WERI-Rb-1 (cell line): ENCODE measurements around the gene LGI4.
A peak's percentile ranks its signal among the peaks of the same experiment; 100 is the strongest.

Experiments
- DNase-seq: peaks from one replicate; pipeline ENCODE4 v3.0.0-alpha.2; 2020
- H3K27ac ChIP-seq: fragments of 250-450 bp; sonication (Bioruptor Pico); 2 replicates; pipeline ENCODE4 v1.5.1; 2020; ENCODE audit warnings: mild to moderate bottlenecking, moderate library complexity
- H3K27me3 ChIP-seq: fragments of 250-450 bp; sonication (Bioruptor Pico); 2 replicates; pipeline ENCODE4 v1.5.1; 2021; ENCODE audit warnings: mild to moderate bottlenecking, low read depth, moderate library complexity; ENCODE audit not compliant: insufficient read depth, severe bottlenecking
- H3K36me3 ChIP-seq: fragments of 250-450 bp; sonication (Bioruptor Pico); 2 replicates; pipeline ENCODE4 v1.5.1; 2020; ENCODE audit warnings: mild to moderate bottlenecking, moderate library complexity
- H3K4me3 ChIP-seq: 2 replicates; pipeline ENCODE4 v1.5.1; 2011; ENCODE audit warnings: low read depth, mild to moderate bottlenecking, control low read depth, low read length
- H3K9me3 ChIP-seq: fragments of 250-450 bp; sonication (Bioruptor Pico); 2 replicates; pipeline ENCODE4 v1.5.1; 2021; ENCODE audit warnings: mild to moderate bottlenecking, moderate library complexity; ENCODE audit not compliant: severe bottlenecking
- CTCF ChIP-seq: IDR thresholded peaks from 2 replicates; pipeline ENCODE4 v1.5.1; 2011; ENCODE audit warnings: low read depth, mild to moderate bottlenecking, control low read depth, inconsistent platforms, low read length

The LGI4 gene

GRCh38 chr19:35109395-35110112 is 25.3 kb downstream of the LGI4 start:
- peak overlapping the region; percentile 67 for H3K27ac ChIP-seq
- no peak overlapping the region for H3K4me3 ChIP-seq
- H3K9me3 ChIP-seq: peaks cover 4% of the 10 kb centered on the region
- H3K36me3 ChIP-seq: no peaks in the 10 kb centered on the region
- H3K27me3 ChIP-seq: no peaks in the 10 kb centered on the region
- no peak for TF ChIP-seq CTCF
- DNase-seq: peak; percentile 65

- Histone ChIP-seq H3K4me3 (no peak overlapping the region), H3K36me3 (no peaks in the 10 kb centered on the region), H3K9me3 (peaks cover 4% of the 10 kb centered on the region), H3K27ac (peak overlapping the region; percentile 67), H3K27me3 (no peaks in the 10 kb centered on the region)
- TF ChIP-seq CTCF: no peak
- peak; percentile 63 for DNase-seq
Measured at GRCh38 chr19:35108730-35109129, 26.1 kb downstream of the LGI4 start.

GRCh38 chr19:35107545-35107944 is 27.3 kb downstream of the LGI4 start:
- no peak overlapping the region for H3K27ac ChIP-seq
- H3K9me3 ChIP-seq: peaks cover 4% of the 10 kb centered on the region
- TF ChIP-seq CTCF: no peak
- no peaks in the 10 kb centered on the region for H3K27me3 ChIP-seq
- H3K36me3 ChIP-seq: no peaks in the 10 kb centered on the region
- no peak for DNase-seq
- no peak overlapping the region for H3K4me3 ChIP-seq

GRCh38 chr19:35106898-35107541 is 27.8 kb downstream of the LGI4 start:
- DNase-seq: no peak
- no peak overlapping the region for H3K27ac ChIP-seq
- H3K36me3 ChIP-seq: no peaks in the 10 kb centered on the region
- no peak for TF ChIP-seq CTCF
- H3K9me3 ChIP-seq: peaks cover 4% of the 10 kb centered on the region
- H3K4me3 ChIP-seq: no peak overlapping the region
- H3K27me3 ChIP-seq: no peaks in the 10 kb centered on the region

GRCh38 chr19:35106291-35106583 is 28.6 kb downstream of the LGI4 start:
- no peaks in the 10 kb centered on the region for H3K36me3 ChIP-seq
- H3K9me3 ChIP-seq: peaks cover 4% of the 10 kb centered on the region
- H3K4me3 ChIP-seq: no peak overlapping the region
- H3K27ac ChIP-seq: no peak overlapping the region
- H3K27me3 ChIP-seq: no peaks in the 10 kb centered on the region
- DNase-seq: no peak
- TF ChIP-seq CTCF: no peak
